Measurements from ENCODE around the gene GPC6.

Gene GPC6

GRCh38 chr13:94305033-94305432 lies 1078.4 kb downstream of the GPC6 start:
- no peak for TF ChIP-seq POLR2A (IDR thresholded peaks at IDR 0.05; ENCODE audit: extremely low read depth, insufficient read length)
- TF ChIP-seq, protein P1, sequence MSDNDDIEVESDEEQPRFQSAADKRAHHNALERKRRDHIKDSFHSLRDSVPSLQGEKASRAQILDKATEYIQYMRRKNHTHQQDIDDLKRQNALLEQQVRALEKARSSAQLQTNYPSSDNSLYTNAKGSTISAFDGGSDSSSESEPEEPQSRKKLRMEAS (IDR thresholded peaks at IDR 0.05; ENCODE audit: low read depth, low read length), result no peak
- no peak for TF ChIP-seq MYC (IDR thresholded peaks at IDR 0.05; ENCODE audit: low read depth, low read length)
- no peak for TF ChIP-seq CTCF (IDR thresholded peaks at IDR 0.05; ENCODE audit: low read depth, low read length)
- no peak for DNase-seq (ENCODE audit: low read depth)
- H3K4me3 ChIP-seq (ENCODE audit: low read depth, low read length), result no peak overlapping the region

- TF ChIP-seq, protein P1 (IDR thresholded peaks at IDR 0.05; ENCODE audit: low read depth, low read length), result no peak
- no peak for TF ChIP-seq POLR2A (IDR thresholded peaks at IDR 0.05; ENCODE audit: extremely low read depth, insufficient read length)
- TF ChIP-seq CTCF (IDR thresholded peaks at IDR 0.05; ENCODE audit: low read depth, low read length), result no peak
- TF ChIP-seq MYC (IDR thresholded peaks at IDR 0.05; ENCODE audit: low read depth, low read length), result no peak
- DNase-seq (ENCODE audit: low read depth), result no peak
- no peak overlapping the region for H3K4me3 ChIP-seq (ENCODE audit: low read depth, low read length)
These were observed 1078.9 kb downstream of the GPC6 start for GRCh38 chr13:94305463-94305862.

GRCh38 chr13:94305934-94306333 lies 1079.3 kb downstream of the GPC6 start:
- DNase-seq (ENCODE audit: low read depth), result no peak
- TF ChIP-seq CTCF (IDR thresholded peaks at IDR 0.05; ENCODE audit: low read depth, low read length) (no peak), POLR2A (IDR thresholded peaks at IDR 0.05; ENCODE audit: extremely low read depth, insufficient read length) (no peak), MYC (IDR thresholded peaks at IDR 0.05; ENCODE audit: low read depth, low read length) (no peak)
- TF ChIP-seq, protein P1 (IDR thresholded peaks at IDR 0.05; ENCODE audit: low read depth, low read length), result no peak

DNA sequence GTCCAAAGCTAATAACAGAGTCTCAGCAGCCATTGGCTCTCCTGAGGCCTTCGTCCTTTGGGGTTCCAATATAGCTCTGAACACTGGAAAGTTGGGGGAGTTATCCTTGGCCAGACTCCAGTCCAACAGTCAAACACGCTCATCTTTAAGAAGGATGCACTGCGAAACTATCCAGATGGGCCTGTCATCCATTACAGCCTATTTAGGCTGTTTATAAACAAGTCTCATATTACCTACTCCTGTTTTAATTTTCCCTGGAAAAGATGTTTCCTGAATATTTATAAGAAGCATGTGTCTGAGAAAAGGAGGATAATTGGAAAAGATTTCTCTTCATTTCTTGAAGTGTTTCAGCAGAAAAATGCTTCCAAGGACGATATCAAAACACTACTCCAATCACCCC lies 1082.2 kb downstream of the GPC6 start:
- DNase-seq (ENCODE audit: low read depth), result no peak
- H3K4me3 ChIP-seq (ENCODE audit: low read depth, low read length), result no peak overlapping the region
- TF ChIP-seq, protein P1 (IDR thresholded peaks at IDR 0.05; ENCODE audit: low read depth, low read length), result no peak
- no peak for TF ChIP-seq MYC (IDR thresholded peaks at IDR 0.05; ENCODE audit: low read depth, low read length)
- no peak for TF ChIP-seq POLR2A (IDR thresholded peaks at IDR 0.05; ENCODE audit: extremely low read depth, insufficient read length)
- no peak for TF ChIP-seq CTCF (IDR thresholded peaks at IDR 0.05; ENCODE audit: low read depth, low read length)

More at GRCh38 chr13:94305934-94306333, 1079.3 kb downstream of the GPC6 start:
- H3K4me3 ChIP-seq (ENCODE audit: low read depth, low read length), result no peak overlapping the region

- DNase-seq (ENCODE audit: low read depth), result no peak
- no peak overlapping the region for H3K4me3 ChIP-seq (ENCODE audit: low read depth, low read length)
- no peak for TF ChIP-seq MYC (IDR thresholded peaks at IDR 0.05; ENCODE audit: low read depth, low read length)
- no peak for TF ChIP-seq POLR2A (IDR thresholded peaks at IDR 0.05; ENCODE audit: extremely low read depth, insufficient read length)
- TF ChIP-seq, protein P1 (IDR thresholded peaks at IDR 0.05; ENCODE audit: low read depth, low read length), result no peak
These were observed 1083.0 kb downstream of the GPC6 start for GRCh38 chr13:94309576-94309975.

DNA sequence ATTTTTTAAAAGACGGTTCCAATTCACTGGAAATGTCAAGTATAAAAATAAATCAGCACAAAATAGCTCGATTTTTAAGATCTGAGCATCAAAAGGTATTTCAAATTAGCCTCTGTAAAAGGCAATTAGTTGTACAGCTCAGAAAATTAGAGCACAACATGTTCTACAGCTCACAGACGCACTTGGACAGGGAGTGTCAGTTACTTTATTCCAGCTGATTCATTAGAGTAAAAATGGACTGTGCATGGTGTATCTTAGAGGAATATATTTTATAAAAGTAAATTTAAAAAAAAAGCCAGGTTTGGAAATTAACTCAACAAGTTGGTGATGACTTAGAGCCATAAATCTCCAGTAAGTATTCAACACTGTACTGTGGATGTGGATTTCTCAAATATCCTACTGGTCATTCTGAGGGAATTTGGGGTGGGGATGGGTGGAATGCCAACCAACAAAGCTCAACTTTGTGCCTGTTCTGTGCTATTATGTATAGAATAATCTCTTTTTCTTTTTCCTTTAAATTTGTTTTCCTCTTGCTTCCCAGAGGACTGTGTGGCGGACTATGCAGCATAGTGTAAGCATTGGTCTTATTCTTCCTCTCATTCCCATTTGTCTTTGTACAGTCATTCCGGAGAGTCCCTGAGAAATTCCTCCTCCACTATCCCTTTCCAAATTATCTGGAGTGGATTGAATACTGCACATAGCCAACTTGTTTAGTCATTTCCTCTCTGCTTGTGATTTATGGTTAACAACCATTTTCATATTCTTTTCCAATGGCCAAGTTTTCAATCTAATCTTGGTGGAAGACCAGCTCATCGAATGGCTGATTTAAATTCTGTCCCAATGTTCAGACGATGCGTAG lies 1083.6 kb downstream of the GPC6 start:
- H3K4me3 ChIP-seq (ENCODE audit: low read depth, low read length), result no peak overlapping the region
- no peak for DNase-seq (ENCODE audit: low read depth)

More for the DNA sequence above, 1083.6 kb downstream of the GPC6 start:
- no peak for TF ChIP-seq CTCF (IDR thresholded peaks at IDR 0.05; ENCODE audit: low read depth, low read length)
- TF ChIP-seq, protein P1 (IDR thresholded peaks at IDR 0.05; ENCODE audit: low read depth, low read length), result no peak
- TF ChIP-seq MYC (IDR thresholded peaks at IDR 0.05; ENCODE audit: low read depth, low read length), result no peak
- TF ChIP-seq POLR2A (IDR thresholded peaks at IDR 0.05; ENCODE audit: extremely low read depth, insufficient read length), result no peak

Data from NB4 (cell line).